Measurements from ENCODE around the gene PTPRN2.

Gene PTPRN2

DNA sequence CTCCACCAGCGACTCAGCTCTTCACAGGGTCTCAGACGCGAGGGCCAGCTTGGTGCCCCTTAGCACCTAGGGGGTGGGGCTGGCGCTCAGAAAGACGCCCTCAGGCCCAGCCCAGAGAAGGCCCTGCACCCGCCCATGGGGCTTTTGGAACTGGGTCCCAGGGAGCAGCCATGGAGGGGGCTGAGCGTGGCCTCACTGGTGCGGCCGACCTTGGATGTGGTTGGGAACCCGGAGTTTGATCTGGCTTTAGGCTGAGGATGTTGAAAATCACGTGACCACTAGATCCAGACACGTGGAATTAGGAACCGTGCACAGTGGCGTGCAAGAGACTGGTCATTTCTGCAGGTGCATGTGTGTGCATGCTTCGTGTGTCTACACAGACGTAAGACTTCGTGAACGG lies 1065.4 kb downstream of the PTPRN2 start:
- no peak for DNase-seq

DNA sequence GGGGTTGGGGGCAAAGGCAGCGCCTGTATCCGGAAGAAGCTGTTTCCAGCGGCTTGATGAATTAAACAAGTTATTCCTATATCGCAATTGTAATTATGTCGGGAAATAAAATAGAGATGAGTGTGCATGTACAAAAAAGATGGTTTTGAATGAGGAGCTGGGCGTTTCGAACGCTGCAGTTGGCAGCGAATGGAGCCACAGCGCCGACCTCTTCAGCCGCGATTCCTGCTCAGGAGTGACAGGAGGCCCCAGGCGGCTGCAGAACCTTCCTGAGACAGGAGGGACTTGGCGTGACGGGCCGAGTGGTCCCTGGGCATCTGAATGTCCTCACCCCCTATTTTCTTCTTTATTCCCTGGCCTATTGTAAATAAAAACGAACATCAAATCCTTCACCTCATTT lies 1065.9 kb downstream of the PTPRN2 start:
- no peak for DNase-seq

DNA sequence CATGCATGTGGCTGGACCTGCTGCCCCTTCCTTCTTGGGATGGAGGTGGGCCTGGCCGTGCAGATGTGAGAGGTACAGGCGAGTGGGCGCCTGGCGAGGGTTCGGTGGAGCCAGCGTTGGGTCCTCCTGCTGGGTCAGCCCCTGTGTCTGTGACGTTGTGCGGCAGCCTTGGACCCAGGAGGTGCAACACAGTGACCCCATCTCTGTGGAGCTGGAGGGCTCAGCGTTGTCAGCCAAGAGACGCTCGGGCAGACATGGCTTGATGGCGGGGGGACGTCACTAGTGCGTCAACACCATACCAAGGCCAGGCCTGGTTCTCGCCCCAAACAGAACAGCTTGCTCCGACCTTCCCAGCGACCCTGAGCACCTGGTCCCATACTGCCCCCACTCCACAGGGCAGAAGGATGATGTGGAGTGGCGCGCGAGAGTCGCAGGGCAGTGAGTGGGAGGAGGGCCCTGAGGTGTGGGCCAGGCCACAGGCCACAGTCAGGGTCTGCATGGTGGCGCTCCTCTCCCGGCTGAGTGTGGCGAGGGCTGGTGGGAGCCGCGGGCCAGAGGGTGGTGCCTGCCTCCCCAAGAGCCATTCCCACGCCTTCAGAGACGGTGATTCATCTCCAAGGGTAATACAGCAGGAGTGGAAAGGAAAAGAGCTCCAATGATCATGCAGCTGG lies 1066.4 kb downstream of the PTPRN2 start:
- DNase-seq: no peak

DNA sequence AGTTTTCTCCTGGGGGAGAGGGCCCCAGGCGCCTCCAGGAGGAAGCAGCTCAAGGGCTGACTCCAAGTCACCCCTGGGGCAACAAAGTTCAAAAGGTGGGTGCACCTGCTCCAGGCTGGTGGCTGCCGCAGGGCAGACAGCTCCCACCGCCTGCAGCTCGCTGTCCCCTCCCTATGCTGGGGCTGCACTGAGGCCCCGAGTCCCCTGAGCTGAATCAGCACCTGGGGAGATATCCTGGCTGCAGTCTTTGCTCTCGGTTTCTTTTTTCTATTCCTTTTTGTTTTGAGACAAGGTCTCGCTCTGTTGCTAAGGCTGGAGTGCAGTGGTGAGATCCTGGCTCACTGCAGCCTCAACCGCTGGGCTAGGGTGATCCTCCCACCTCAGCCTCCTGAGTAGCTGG lies 1067.4 kb downstream of the PTPRN2 start:
- DNase-seq: no peak

DNA sequence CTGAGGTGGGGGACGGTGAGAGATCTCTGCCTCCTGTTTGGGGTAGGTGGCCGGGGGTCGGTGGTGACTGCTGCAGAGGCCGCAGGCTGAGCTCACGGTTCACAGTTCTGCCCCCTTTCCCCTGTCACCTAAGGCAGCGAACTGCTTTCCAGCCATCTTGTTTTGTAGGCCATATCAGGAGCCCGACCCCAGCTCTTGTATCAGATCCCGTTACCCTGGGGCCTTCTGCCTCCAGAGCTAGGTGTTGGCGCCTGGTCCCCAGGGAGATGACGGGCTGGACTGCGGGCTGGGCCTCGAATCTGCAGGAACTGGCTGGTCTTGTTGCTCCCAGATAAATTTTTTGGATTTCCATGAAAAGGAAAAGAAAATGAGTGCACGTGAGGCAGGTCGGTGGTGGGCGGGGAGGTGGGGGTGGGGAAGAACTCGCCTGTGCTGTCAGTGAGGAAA lies 1067.8 kb downstream of the PTPRN2 start:
- no peak for DNase-seq

DNA sequence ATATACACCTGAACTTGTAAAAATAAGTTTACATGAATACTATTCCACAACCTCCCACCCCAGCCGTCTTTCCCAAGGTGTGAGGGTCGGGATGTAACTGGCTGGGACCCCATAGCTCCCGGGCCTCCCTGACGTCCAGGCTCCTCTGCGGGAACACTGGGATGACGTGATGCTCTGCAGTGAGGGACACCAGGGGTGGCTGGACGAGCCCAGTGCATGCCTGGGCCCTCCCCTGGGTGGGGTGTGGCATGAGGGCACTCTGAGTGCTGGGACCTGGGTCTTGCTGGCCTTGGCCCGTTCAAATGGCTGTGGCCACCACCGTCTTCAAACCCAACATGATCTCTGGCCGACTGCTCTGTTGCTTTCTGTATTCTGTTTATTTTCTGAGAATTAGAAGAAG lies 1068.4 kb downstream of the PTPRN2 start:
- DNase-seq: no peak

DNA sequence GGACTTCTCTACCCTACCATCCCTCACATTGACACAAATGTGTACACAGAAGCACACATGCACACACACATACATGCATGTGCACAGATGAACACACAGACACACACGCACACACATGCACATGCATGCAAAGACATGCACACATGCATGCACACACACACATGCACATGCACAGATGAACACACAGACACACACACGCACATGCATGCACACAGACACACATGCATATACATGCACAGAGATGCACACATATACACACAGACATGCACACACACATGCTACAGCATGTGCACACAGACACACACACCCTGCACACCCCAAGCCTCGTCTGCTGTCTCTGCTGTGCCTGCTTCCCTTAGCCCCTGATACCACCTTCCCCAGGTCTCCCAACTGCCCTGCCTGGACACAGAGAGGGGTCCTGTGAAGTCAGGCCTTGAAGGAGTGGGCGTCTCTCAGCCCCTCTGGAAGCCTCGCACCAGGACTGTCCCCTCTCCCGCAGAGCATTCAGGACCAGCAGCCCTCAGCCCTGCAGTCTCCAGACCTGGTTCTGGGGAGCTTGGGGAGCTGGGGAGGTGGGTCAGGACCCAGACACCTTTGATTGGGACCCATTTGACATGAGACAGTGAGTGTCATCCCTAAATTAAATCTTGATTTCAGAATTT lies 1069.0 kb downstream of the PTPRN2 start:
- DNase-seq: no peak

DNA sequence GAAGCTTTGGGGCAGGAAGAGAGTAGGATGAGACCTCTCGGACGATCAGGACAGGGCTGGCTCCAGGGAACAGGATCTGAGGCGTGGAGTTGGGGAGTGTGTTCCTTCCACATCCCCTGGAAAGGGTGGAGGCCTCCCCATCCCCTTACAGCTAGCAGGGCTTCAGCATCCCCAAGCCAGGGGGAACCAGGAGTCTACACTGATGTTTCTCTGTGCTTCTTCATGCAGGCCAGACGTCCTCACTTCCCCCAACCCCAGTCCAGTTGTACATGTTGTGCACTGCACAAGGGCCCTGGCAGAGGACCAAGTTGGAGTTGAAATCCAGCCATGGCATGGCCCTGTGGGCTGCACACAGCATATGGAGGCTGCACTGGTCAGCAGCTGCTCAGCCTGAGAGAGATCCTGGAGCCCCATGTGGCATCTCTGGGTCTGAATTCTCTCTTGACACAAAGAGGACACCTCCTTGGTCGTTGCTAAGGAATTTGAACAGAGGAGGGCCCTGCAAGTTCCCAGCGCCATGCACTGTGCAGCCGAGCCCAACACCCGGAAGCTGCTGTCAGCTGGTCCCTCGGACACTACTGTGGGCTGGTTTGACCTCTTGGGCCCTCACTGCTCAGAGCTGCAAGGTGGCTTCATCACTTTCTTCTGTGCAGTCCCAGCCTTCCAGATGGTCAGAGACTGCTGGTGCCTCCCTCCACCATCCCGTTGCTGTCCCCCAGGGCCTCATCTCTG lies 1069.7 kb downstream of the PTPRN2 start:
- no peak for DNase-seq

DNA sequence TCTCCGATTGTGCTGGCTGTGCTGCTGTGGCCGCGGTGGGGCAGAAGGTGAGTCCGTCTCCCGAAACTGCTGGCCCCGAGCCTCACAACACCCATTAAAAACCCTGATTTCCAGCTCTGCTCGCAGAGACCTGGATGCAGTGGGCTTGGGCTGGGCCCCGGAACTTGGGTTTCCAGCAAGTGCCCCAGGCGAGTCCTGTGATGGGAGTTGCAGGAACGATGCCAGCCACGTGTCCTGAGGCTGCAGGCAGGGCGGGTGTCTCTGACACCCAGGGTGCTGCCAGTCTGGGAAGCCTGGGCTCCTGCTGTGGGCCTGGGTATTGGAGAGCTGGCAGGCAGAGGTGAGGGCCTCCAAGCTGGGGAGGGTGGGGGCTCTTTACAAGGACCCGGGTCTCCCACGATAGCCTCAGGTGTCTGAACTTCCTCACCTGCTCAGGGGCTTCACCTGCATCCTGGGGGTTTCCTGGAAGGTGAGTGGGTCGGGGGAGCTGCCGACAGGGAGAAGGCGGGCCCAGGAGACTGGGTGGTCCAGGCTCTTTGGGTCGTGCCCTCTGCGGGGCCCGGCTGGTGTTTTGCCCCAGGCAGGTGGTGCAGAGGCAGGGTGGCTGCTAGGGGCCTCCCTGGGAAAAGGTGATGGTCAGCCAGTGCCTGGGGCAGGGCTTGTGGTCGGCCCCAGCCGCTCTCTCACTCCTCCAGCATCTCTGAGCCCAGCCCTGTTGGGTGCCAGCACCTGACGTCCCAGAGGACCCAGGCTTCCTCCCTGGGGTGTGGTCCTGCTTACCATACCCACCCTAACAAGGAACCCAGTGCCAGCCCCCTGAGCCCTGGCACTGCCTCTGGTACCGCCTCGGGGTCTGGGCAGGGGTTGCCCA lies 1070.5 kb downstream of the PTPRN2 start:
- DNase-seq: no peak

DNA sequence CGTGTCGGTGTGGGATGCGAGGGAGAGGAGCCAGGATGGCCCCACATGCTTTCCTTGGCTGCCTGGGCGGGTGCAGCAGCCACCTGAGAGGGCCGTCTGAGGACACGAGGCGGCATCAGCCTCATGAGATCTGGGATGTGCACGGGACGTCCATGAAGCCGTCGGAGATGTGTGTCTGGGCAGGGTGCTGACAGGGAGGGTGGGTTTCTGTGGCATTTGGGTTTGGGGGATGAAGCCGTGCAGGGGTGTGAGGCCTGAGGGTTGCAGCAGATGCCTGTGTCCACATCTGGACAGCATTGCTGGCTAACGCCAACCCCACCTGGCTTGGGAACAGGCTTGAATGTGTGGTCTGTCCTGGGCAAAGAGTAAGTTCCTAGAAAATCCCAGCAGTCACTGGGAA lies 1071.3 kb downstream of the PTPRN2 start:
- DNase-seq: no peak

DNA sequence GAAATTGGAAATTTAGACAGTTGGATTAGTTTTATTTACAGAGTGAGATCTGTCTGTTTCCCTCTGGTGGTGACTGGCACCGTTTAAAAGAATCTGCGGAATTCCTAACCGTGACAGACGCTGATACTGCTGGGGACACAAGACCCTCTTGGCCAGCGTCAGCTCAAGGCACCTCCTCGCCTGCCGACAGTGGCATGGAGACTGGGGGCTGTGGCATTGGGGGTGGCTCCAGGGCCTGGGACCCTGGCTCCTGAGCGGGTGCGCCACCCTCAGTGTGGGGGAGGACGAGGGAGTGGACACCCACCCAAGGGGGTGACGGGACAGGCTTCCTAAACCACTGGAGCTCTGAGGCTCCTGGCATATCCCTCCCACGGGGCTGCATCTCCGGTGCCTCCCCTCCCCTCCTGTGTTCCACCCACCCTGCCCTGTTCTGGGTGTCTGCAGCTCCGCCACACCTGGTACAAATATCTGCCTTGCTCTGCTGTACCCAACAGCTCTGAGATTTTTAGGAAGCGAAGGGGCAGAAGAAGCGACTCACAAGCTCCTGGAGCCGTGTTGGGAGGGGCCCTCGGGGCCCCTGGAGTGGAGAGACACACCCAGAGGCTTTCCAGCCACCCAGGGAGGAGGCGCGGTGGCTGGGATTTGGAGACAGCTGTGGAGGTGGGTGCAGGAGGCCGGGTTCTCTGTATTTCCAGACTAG lies 1072.1 kb downstream of the PTPRN2 start:
- no peak for DNase-seq

DNA sequence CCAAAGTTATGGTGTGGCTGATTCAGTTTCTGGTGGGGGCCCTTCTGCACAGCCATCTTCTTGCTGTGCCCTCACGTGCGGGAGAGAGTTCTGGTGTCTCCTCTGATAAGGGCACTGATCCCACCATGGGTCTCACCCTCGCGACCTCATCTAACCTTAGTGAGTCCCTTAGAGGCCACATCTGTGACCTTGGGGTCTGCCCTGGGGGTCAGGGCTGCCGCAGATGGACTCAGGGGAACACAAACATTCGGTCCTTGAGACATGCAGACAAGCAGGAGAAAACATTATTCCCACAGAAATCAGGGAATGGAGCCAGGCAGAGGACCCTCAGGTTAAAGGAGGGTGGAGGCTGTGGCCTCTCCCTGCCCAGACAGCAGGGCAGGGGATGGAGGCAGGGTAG lies 1072.9 kb downstream of the PTPRN2 start:
- no peak for DNase-seq

DNA sequence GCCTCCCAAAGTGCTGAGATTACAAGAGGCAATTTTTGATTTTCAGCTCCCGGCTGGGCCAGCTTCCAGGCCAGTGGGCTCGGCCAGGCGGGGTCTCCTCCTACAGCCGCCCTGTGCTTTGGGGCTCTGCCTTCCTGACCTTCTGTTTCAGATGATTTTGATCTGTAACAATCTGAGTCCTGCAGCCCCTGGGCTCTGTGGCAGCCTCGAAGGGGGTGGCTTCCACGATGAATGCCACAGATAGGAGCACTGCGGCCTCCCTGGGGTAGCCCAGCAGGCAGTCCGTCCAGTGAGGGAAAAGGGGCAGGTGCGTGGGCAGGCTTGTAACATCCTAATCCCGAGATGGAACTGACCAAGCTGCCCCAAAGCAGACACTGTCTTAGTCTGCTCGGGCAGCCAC lies 1073.3 kb downstream of the PTPRN2 start:
- DNase-seq: no peak

DNA sequence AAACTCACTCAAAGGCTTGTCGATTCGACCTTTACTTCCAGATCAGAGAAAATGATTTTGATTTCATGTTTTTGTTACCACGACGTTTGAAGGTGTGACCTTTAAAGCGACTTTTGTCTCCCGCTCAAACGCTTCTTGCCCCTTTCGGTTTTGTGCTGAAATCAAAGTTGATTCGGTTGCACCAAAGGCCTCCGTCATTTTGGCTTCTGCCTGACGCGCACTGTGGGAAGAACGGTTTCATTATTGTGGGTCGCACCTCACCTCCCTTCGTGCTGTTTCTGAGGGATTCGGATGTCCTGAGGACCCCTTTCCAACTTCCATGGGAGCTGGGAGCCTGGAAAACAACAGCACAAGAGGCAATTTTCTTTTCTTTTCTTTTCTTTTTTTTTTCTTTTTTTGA lies 1073.9 kb downstream of the PTPRN2 start:
- DNase-seq: no peak

DNA sequence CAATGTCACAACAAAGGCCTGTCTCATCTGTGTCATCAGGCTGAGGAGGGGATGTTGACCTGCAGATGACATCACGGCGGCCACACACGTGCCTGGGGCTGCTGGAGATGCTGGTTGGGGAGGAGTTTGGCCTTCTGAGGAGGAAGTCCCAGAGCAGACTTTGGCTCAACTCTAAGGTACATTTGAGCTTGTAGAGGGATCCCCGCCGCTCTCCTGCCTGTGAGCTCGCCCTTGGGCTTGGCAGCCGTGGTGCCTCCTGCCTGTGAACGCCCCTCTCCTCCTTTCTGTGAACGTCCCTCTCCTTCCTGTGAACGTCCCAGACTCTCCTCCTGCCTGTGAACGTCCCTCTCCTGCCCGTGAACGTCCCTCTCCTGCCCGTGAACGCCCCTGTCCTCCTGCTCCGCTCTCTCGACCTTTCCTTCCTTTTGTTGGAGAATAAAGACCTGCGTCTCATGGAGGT lies 1074.4 kb downstream of the PTPRN2 start:
- no peak for DNase-seq

DNA sequence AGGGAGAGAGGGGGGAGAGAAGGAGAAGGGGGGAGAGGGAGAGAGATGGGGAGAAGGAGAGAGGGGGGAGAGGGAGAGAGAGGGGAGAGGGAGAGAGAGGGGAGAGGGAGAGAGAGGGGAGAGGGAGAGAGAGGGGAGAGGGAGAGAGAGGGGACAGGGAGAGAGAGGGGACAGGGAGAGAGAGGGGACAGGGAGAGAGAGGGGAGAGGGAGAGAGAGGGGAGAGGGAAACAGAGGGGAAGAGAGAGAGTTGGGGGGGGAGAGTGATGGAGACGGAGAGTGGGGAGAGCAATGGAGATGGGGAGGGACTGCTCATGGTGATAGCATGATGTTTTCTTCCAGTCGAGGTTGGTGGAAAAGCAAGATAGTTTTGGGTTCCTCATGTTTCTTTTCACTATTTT lies 1078.4 kb downstream of the PTPRN2 start:
- no peak for DNase-seq

DNA sequence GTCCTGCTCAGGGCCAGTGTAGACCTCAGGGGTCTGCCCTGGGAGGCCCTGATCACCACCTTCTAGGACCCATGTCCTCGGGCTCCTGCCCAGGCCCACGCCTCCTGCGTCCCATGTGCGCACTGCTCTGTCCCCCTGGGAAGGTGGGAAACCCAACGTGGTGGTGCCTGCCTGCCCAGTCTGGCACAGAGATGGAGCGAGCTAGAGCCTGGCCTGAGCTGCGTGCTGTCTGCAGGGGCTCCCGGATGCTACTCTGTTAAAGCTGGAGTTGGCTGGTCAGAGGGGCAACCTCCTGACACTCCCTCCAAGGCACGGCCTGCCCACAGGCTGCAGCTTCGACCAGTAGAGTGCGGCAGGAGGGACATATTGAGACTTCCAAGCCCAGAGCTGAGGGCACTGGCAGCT lies 1079.1 kb downstream of the PTPRN2 start:
- no peak for DNase-seq

DNA sequence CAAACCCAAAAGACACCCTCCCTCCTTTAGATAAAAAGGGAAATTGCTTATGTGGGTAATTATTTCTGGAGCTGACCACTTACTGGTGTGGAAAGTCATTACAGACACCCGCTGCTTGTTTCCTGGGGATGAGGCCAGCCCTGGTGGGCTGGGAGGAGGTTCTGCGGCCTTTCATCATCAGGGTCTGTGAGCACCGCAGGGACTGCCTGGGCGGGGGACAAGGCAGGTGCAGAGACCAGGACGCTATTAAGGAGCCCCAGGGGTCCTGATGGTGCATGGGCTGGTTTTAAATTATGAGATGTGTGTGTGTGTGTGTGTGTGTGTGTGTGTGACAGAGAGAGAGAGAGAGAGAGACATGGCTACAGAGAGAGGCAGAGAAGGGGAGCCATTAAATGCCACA lies 1079.6 kb downstream of the PTPRN2 start:
- DNase-seq: peak; percentile 68

DNA sequence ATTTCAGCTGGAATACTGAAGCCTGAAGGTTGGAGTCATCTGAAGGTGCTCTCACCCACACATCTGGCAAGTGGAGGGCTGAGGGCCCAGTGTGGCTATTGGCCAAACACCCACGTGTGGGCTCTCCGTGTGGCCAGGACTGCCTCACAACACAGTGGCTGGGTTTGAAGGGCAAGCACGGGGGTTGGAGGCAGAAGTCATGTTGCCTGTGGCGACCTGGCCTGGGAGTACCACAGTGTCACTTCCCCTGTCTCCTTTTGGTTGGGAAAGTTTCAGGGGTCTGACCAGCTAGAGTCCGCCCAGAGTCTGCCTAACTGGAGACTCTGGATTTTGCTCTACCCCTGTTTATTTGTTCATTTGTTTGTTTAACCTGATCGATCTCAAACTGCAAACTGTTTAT lies 1081.4 kb downstream of the PTPRN2 start:
- no peak for DNase-seq

DNA sequence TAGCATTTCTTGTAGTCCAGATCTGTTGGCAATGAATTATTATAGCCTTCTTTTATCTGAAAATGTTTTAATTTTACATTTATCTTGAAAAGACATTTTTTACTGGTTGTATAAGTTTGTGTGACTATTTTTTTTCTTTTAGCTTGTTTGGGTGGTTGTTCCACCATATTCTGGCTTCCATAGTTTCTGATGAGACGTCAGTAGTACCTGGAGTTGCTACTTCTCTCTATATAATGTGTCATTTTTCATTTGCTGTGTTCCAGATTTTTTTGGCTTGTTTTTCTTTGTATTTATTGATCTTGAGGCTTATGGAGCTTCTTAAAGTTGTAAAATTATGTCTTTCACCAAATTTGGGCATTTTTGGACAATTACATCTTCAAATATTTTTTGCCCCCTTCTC lies 1082.0 kb downstream of the PTPRN2 start:
- no peak for DNase-seq

DNA sequence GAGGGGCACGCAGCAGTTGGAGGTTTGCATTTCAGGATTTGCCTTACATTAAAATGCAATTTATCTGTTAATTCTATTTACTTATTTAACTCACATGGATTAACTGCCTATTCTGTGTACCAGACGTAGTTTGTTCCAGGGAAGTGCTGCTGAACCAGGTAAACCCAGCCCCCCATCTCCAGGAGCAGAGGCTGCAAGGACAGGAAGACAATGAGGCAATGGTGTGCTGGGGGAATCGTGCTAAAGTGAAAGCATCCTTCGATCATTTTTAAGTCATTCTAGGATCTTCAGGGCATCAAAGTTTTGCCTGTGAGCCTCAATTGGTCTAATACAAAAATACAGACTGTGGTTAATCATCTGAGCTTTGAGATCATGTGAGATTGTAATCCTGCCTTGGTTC lies 1084.4 kb downstream of the PTPRN2 start:
- DNase-seq: no peak

DNA sequence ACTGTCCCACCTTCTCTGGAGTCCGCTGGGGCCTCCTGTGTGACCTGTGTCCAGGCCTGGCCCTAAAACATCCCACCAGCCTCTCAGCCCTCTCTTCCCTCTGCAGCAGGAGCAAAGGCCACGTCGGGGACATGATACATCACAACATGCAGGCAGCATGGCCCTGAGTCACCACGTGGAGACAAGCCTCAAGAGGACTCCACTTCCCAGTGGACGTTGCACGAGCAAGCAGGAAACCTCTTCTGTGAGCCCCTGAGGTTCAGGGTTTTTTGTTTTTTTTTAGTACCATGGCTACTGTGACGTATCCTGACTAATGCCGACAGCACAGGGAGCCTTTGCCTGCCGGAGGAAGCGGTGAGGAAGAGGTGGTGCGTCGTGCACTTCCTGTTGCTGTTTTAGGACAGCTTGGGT lies 1084.9 kb downstream of the PTPRN2 start:
- DNase-seq: no peak

DNA sequence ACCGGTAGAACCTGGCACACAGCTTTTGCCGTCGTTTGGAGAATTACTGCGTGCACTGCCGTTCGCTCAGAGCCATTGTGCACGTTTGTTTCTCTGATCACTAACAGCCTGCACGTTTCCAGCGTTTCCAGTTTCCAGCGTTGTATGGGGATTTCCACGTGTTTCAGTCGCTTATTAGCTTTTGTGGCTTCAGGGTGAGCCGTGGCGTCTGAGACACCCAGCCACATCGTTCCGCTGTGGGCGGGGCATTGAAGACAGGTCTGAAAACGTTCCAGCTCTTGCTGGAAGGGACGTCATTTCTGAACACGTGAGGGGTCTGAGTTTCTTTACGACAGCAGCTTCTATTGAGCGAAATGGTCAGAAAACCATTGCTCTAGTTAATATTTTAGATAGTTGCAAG lies 1086.0 kb downstream of the PTPRN2 start:
- DNase-seq: no peak
